ENCODE measurements around the gene TELO2.
"Not testable (repeated sequence)": the region's sequence is repeated elsewhere in the genome, so short reads cannot be mapped to it uniquely, and the experiment has no call there.

TELO2 gene

DNA sequence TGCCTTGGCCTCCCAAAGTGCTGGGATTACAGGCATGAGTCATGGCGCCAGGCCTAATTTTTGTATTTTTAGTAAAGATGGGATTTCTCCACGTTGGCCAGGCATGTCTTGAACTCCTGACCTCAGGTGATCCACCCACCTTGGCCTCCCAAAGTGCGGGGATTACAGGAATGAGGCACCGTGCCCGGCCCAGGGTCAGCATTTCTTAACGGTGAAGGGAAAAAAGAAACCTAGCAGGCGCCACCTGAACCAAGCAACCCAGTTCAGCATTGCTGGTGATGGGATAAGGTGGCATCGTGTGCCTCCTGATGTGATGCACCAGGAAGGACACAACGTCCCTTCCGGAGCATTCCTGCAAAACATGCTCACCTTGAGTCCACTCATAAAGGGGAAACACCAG is 16.1 kb upstream of the TELO2 start:
- Histone ChIP-seq H3K4me2 (ENCODE audit: low read length) (no peak overlapping the region), H4K20me1 (ENCODE audit: control insufficient read depth, insufficient read depth, low read depth, low read length) (no peaks in the 10 kb centered on the region), H3F3A (ENCODE audit: control insufficient read depth, insufficient read depth) (peaks cover 10% of the 10 kb centered on the region; the same call in 1 of the 2 replicates), H3K4me1 (ENCODE audit: control insufficient read depth, low read length) (peaks cover 34% of the 10 kb centered on the region), H3K9me3 (ENCODE audit: control insufficient read depth, insufficient read depth, low read length) (no peaks in the 10 kb centered on the region), H3K27me3 (ENCODE audit: control insufficient read depth, low read length) (peaks cover 15% of the 10 kb centered on the region), H3K27ac (ENCODE audit: low read depth, low read length) (no peak overlapping the region), H3K79me2 (ENCODE audit: control insufficient read depth, low read length) (peaks cover 35% of the 10 kb centered on the region), H3K36me3 (ENCODE audit: control insufficient read depth, low read length) (0 out of 2 replicates have a peak, but pooled peaks cover 4% of the 10 kb centered on the region), H3K9me2 (replicated peaks; ENCODE audit: control insufficient read depth, low read length) (no peaks in the 10 kb centered on the region), H3K4me3 (ENCODE audit: low read length) (no peak overlapping the region)
- no peak for TF ChIP-seq EZH2phosphoT487 (IDR thresholded peaks at IDR 0.05; ENCODE audit: borderline replicate concordance, low read length)
- TF ChIP-seq, protein P1, sequence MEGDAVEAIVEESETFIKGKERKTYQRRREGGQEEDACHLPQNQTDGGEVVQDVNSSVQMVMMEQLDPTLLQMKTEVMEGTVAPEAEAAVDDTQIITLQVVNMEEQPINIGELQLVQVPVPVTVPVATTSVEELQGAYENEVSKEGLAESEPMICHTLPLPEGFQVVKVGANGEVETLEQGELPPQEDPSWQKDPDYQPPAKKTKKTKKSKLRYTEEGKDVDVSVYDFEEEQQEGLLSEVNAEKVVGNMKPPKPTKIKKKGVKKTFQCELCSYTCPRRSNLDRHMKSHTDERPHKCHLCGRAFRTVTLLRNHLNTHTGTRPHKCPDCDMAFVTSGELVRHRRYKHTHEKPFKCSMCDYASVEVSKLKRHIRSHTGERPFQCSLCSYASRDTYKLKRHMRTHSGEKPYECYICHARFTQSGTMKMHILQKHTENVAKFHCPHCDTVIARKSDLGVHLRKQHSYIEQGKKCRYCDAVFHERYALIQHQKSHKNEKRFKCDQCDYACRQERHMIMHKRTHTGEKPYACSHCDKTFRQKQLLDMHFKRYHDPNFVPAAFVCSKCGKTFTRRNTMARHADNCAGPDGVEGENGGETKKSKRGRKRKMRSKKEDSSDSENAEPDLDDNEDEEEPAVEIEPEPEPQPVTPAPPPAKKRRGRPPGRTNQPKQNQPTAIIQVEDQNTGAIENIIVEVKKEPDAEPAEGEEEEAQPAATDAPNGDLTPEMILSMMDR (IDR thresholded peaks at IDR 0.05; ENCODE audit: low read depth, low read length, poor library complexity, severe bottlenecking), result no peak

DNA sequence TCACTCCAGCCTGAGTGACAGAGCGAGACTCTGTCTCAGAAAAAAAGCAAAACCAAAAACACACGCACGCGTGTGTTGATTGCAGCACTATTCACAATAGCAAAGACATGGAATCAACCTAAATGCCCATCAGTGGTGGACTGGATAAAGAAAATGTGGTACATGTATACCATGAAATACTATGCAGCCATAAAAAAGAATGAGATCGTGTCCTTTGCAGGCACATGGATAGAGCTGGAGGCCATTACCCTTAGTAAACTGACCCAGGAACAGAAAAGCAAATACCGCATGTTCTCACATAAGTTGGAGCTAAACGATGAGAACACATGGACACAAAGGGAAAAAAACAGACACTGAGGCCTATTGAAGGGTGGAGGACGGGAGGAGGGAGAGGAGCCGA is 14.2 kb upstream of the TELO2 start:
- Histone ChIP-seq H3K4me1 (ENCODE audit: control insufficient read depth, low read length) (peaks cover 17% of the 10 kb centered on the region), H3K79me2 (ENCODE audit: control insufficient read depth, low read length) (peaks cover 18% of the 10 kb centered on the region), H3K27me3 (ENCODE audit: control insufficient read depth, low read length) (peaks cover 34% of the 10 kb centered on the region)
- not testable (repeated sequence) for H3K36me3 ChIP-seq (ENCODE audit: control insufficient read depth, low read length); H3F3A ChIP-seq (ENCODE audit: control insufficient read depth, insufficient read depth); H3K4me2 ChIP-seq (ENCODE audit: low read length); H3K4me3 ChIP-seq (ENCODE audit: low read length); H4K20me1 ChIP-seq (ENCODE audit: control insufficient read depth, insufficient read depth, low read depth, low read length); H3K27ac ChIP-seq (ENCODE audit: low read depth, low read length); H3K9me3 ChIP-seq (ENCODE audit: control insufficient read depth, insufficient read depth, low read length); H3K9me2 ChIP-seq (replicated peaks; ENCODE audit: control insufficient read depth, low read length)

DNA sequence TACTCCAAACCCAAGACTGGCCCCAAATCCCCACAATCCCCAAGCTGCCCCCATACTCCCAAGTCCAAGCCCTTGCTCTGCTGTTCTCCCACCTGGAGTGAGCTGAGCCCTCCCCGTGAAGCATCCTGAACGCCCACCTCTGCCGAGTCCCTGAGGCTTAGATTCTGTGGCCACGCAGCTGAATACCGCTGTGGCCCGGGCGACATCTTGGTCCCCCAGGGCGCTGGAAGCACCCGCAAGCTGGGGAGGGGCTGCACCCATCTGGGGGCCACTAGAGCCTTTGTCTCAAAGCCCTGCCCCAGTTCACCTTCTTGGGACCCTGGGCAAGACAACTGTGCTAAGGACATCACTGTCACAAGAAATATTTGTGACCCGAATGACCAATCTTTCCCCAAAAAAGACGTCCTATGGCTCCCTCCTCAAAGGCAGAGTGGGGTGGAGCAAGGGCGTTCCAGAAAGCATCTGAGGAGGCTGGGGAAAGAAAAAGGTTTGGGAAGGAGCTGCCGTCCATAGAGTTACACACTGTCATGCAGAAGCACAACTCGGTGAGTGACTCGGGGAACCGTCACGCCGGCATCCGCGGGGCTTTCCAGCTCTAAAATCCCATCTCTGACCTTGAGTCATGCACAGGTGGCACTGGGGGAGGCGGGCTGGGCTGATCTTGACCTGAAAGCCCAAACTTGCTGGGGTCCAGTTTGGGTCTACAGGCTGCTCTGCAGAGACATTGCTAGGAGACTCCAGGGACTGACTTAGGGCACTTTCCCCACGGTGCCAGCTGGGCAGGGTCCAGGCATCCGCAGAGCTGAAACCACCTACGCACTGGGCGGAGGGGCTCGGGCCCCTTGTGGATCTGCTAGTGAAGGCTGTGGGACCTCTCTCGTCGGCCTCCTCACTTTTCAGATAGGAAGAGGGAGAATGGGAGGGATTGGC is 11.0 kb upstream of the TELO2 start:
- H3K27me3 ChIP-seq (ENCODE audit: control insufficient read depth, low read length), result peaks cover 40% of the 10 kb centered on the region
- no peak overlapping the region for H3K27ac ChIP-seq (ENCODE audit: low read depth, low read length)
- 0 out of 2 replicates have a peak, but pooled peaks cover 4% of the 10 kb centered on the region for H3F3A ChIP-seq (ENCODE audit: control insufficient read depth, insufficient read depth)
- H3K79me2 ChIP-seq (ENCODE audit: control insufficient read depth, low read length), result no peaks in the 10 kb centered on the region
- TF ChIP-seq EZH2phosphoT487 (IDR thresholded peaks at IDR 0.05; ENCODE audit: borderline replicate concordance, low read length), result peak; percentile 30; the same call in 1 of the 2 replicates
- TF ChIP-seq, protein P1 (IDR thresholded peaks at IDR 0.05; ENCODE audit: low read depth, low read length, poor library complexity, severe bottlenecking), result no peak
- no peaks in the 10 kb centered on the region for H3K9me3 ChIP-seq (ENCODE audit: control insufficient read depth, insufficient read depth, low read length)
- no peak overlapping the region for H3K4me3 ChIP-seq (ENCODE audit: low read length)
- peaks cover 7% of the 10 kb centered on the region for H3K4me1 ChIP-seq (ENCODE audit: control insufficient read depth, low read length)
- H3K9me2 ChIP-seq (replicated peaks; ENCODE audit: control insufficient read depth, low read length), result no peaks in the 10 kb centered on the region
- H4K20me1 ChIP-seq (ENCODE audit: control insufficient read depth, insufficient read depth, low read depth, low read length), result no peaks in the 10 kb centered on the region
- no peak overlapping the region for H3K4me2 ChIP-seq (ENCODE audit: low read length)
- no peaks in the 10 kb centered on the region for H3K36me3 ChIP-seq (ENCODE audit: control insufficient read depth, low read length)

DNA sequence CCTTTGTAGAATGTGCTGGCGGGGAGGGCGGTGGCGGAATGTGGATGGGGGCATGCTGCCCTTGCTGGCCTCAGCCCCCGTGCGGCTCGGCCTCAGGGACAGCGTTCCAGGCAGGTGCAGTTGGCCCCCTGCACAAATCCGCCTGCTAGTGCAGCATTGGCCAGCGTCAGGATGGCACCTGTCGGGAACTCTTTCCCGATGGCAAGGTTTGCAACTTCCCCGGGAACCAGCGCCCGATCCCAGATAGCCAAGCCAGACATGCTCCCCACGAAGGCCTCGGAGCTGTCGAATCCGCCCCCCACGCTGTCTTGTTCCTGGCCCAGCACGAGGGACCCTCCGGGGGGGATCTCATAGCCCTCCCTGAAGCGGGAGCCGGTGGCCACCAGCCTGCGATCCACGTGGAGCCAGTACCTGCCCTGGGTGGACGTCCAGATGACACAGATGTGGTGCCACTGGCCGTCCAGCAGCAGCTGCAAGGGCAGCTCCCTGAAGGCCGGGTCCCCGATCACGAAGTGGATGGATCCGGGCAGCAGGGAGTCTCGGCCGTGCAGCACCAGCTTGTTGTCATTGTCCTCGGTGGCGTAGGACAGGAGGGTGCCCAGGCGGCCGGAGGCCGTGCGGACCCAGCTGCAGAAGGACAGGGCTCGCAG is 7.2 kb upstream of the TELO2 start:
- Histone ChIP-seq H3K79me2 (ENCODE audit: control insufficient read depth, low read length) (no peaks in the 10 kb centered on the region), H3K36me3 (ENCODE audit: control insufficient read depth, low read length) (no peaks in the 10 kb centered on the region), H3K27me3 (ENCODE audit: control insufficient read depth, low read length) (peaks cover 34% of the 10 kb centered on the region), H3K27ac (ENCODE audit: low read depth, low read length) (no peak overlapping the region), H3K9me2 (replicated peaks; ENCODE audit: control insufficient read depth, low read length) (no peaks in the 10 kb centered on the region), H3K4me2 (ENCODE audit: low read length) (no peak overlapping the region), H3F3A (ENCODE audit: control insufficient read depth, insufficient read depth) (no peaks in the 10 kb centered on the region), H4K20me1 (ENCODE audit: control insufficient read depth, insufficient read depth, low read depth, low read length) (no peaks in the 10 kb centered on the region), H3K4me1 (ENCODE audit: control insufficient read depth, low read length) (peaks cover 1% of the 10 kb centered on the region), H3K4me3 (ENCODE audit: low read length) (no peak overlapping the region), H3K9me3 (ENCODE audit: control insufficient read depth, insufficient read depth, low read length) (no peaks in the 10 kb centered on the region)
- TF ChIP-seq EZH2phosphoT487 (IDR thresholded peaks at IDR 0.05; ENCODE audit: borderline replicate concordance, low read length), result no peak
- TF ChIP-seq, protein P1 (IDR thresholded peaks at IDR 0.05; ENCODE audit: low read depth, low read length, poor library complexity, severe bottlenecking), result no peak
